NCI-H1105 (cell line): ENCODE measurements around the gene CCNL2.
"Not testable (repeated sequence)": the region's sequence is repeated elsewhere in the genome, so short reads cannot be mapped to it uniquely, and the experiment has no call there.

Experiments used
- DNase-seq: peaks from one replicate; lab custom pipeline; 2025; lab: John Stamatoyannopoulos, UW

Gene CCNL2

DNA sequence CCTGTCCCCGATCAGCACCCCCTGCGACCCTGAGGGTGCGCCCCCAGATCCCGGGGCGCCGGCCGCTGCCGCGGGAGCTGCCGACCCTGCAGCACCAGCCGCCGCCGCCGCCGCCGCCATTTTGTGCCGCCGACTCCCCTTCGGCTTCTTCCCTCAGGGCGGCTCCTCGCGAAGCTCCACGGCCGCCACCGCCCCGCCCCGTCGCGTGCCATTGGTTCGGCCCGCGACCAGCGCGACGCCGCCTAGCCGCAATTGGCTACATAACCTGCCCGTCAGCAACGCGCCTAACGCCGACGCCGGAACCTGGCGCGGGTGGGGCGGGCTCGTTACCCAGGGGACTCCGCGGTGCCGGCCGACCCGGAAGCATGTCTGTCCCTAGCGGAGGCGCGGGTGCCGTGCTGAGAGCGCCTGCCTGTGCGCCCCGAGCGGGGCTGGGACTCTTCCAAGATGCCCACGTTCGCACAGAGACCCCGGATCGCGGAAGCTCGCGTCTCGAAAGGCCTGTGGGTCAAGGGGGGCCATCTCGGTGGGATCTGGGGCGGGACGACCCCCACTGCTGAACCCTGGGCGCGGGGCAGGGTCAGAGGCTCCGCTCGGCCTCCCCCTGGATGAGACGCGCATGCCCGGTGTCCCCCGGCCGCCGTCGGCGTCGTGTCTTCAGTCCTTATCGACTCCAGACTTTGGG, at the start of gene CCNL2:
Gene CCNL2, minus strand, starts transcription at position 149 of the 685 bp plus-strand sequence. Its CDS starts 29 bp downstream, at position 120.
- peak; percentile 98 for DNase-seq

DNA sequence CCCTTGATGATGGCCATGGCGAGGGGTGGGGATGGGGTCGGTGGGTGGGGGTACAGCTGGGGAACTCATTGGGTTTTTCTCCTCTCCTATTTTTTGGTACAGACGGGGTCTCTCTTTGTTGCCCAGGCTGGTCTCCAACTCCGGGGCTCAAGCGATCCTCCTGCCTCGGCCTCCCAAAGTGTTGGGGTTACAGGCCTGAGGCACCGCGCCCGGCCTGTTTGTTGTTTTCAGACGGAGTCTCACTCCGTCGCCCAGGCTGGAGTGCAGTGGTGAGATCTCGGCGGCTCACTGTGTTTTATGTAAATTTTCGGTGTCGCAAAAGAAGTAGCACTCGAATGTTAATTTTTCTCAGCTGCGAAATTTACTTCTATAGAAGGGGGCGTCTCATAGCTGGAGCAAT, 47.5 kb upstream of the CCNL2 start:
- not testable (repeated sequence) for DNase-seq

DNA sequence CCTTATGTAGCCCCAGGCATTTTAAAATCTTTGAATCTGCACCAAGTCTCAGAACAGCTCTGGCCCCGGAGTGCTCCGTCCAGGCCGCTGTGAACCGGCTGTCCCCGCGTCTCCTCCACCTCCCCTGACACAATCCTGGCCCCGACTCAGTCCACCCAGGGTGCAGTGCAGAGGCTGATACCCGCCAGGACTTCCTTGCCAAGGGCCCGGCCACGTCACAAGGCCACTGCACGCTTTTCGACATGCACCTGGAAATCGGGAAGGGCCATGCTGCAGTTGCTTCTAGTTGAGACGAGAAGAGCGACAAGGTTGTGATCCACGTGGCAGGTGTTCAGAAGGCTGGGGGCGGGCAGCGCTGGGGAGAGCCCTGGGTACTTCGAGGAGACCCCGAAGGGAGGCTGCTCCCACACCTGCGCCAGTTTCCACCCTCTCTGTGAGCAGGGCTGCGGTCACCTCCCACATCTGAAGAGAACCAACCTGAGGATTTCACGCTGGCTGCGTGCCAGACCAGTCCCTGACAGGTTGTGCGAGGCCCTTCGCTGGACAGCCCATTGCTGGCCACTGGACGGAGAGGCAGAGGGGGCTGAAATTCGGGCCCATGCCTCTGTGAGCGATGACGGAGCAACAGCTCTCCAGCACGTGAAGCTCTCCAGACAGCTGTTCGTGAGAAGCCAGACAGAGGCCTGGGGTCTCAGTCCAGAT, 43.1 kb upstream of the CCNL2 start:
- no peak for DNase-seq

DNA sequence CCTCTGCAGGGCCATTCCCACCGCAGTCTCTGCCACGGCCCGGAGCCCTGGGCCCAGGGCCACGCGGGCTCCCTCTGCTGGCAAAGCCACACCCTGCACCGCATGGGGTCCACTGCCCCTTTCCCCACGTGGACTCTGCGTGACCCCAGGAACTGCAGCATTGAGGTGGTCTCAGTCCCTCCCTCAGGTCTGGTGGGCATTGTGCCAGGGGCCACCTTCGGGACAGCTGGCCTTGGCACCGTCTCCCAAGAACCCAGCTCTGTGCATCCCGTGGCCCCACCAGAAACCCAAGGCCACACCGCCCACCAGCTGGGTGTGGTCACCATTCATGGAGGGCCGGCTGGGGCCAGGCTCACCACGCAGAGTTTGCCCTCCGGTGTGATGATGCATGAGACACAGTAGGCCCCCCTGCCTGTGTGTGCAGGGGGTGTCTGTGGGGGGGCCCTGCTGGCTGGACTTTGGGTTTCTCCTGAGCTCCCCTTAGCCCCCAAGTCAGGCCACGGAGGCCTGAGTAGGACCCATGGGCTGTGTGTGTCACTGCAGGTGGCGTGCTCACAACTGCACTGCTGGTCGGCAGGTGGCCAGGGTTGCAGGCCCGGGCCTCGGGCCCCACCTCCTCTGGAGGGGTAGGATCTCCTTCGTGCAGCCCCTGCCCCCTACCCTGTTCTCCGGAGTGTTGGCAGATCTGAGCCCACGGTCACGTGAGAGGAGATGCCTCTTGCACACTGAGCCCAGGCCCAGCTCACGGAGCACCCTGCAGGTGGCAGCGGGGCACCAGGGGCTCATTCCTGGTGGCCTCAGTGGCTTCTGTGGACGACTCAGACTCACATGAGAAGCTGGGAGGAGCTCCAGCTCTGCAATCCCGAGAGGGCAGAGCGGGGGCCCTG, 42.1 kb upstream of the CCNL2 start:
- DNase-seq, result no peak

DNA sequence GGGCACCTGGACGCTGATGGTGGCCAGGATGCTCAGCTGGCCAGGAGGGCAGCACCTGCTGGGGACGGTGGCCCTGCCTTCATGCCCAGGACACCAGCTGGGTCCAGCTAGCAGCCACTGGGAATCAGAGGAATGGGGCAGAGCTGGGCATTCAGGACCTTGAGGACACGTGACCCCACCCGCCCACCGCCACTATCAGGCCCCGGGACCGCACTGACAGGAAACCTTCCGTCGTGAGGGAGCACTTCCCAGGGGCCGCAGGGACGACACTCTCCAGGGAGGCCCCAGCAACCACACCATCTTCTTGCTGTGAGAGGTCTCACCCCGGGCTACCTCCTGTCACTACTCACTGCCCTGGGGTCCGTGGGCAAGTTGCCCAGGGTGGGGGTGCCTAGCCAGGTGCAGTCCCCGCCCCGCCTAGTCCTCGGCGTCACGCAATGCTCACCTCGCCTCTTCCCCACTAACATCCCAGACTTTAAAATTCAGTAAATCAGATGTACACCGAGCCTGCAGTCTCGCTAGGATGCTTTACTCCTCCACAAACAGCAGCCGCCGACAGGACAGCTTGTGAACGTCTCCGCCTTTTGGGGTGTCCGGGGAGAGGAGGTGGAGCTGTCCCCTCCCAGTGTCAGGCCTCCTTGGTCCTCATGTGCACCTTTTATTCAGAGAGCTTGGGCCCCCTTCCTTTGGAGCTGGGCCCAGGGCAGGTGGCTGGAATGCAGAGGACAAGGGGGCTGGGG, 41.3 kb upstream of the CCNL2 start:
- no peak for DNase-seq

GRCh38 chr1:1439546-1440261, 40.6 kb upstream of the CCNL2 start:
- no peak for DNase-seq

- no peak for DNase-seq
Observed at GRCh38 chr1:1438531-1439381, 39.6 kb upstream of the CCNL2 start.

DNA sequence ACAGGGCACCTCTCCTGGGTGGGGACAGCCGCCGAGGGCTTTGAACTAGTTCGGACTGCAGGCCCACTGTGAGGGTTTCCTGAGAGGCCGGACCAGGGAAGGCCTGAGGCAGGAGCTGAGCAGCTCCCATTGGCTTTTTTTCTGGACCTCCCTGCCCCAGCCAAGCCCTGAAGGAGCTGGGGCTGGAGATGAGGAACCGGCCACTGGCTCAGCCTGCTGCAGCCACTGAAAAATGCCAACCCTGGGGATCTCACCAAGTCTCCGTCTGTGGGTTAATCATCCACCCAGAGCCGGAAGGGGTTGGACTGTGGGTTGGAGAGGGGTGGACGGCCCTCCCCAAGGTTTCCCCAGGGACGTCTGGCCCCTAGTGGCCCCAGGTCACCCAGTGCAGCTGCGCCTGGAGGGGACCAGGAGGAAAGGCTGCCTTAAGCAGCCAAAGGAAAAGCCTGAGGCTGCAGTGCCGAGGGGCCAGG, 38.8 kb upstream of the CCNL2 start:
- no peak for DNase-seq

DNA sequence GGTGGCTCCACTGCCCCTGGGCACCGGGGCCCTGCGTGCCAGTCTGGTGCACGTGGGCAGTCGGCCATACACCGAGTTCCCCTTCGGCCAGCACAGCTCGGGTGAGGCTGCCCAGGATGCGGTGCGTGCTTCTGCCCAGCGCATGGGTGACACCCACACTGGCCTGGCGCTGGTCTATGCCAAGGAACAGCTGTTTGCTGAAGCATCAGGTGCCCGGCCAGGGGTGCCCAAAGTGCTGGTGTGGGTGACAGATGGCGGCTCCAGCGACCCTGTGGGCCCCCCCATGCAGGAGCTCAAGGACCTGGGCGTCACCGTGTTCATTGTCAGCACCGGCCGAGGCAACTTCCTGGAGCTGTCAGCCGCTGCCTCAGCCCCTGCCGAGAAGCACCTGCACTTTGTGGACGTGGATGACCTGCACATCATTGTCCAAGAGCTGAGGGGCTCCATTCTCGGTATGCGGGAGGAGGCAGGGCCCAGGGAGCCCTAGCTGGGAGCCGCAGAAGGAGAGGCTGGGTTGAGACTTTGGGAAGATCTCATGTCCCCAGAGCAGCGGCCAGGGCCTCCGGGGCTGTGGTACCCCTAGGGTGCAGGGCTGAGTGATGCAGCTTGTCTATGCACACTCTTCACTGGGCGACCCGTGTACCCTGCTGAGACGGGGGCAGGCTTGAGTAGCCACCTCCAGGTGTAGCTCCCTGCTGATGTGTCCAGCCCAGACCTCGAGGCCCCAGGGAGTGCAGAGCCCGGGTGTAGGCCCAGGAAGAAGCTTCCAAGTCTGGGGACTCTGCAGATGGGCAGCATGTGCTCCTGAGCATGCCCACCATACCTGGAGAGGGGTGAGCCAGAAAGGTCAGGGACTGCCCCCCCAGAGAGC, 38.1 kb upstream of the CCNL2 start:
- no peak for DNase-seq

DNA sequence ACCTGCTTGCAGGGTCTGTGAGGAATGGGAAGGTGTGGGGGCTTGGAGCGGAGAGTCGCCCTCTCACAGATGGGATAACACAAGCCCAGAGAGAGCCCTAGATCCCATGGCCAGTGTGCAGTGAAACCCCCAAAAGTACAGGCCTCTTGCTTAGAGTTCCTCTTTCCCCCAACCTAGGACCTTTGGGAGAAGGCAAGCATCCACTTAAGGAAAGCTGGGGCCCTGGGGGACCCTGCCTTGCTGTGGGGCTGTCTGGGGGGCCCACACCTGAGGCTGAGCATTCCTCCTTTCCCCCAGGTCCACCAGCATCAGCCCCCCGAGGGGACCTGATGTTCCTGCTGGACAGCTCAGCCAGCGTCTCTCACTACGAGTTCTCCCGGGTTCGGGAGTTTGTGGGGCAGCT, 37.5 kb upstream of the CCNL2 start:
- no peak for DNase-seq

DNA sequence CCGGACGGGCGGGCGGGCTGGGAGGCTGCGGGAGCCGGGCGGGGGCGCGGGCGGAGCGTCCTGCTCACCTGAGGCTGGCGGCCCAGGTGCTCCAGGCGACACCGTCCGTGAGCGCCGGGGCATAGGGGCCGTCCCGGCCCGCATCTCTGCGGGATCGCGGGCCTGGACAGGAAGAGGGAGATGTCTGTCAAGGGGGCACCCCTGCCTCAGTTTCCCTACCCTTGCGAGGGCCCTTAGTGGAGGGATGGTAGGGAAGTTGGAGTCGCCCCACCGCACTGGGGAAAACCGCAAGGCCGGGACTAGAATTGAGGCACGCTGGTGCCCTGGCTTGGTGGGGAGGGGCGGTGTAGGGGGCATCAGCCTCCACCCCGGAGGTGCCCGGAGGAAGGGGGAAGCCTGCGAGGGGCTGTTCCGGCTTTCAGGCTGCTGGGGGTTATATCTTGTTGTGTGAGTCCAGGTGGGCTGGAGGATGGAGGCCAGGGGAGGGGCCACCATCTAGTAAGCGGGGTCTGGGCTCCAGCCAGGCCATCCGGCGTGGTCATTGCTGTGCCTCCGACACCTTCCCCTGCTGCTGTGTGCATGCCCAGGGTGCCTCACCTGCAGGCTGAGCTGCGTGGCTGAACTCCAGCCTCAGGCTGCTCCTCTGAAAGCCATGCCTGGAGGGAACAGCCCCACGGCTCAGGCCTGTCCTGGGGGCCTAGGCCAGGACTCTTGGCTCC, 36.9 kb upstream of the CCNL2 start:
- no peak for DNase-seq

- peak; percentile 72 for DNase-seq
Observed at GRCh38 chr1:1435106-1435903, 36.2 kb upstream of the CCNL2 start, which contains the start of gene VWA1. Gene VWA1, plus strand, starts transcription at chr1:1435690. Its CDS starts 59 bp downstream, at chr1:1435749.

DNA sequence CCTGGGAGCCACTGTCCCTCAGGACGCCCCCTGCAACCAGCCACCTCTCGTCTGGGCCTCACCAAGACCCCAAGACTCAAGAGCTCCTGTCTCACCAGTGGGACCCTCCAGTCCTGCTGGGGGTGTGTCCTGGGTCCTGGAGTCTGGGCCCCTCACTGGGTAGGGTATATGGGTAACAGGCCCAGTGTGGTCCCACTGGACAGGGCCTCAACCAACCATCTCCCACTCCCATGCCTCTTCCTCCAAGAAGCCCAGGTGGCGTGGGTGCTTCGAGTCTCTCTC, 35.6 kb upstream of the CCNL2 start:
- no peak for DNase-seq

GRCh38 chr1:1434131-1434823, 35.1 kb upstream of the CCNL2 start:
- DNase-seq, result no peak

DNA sequence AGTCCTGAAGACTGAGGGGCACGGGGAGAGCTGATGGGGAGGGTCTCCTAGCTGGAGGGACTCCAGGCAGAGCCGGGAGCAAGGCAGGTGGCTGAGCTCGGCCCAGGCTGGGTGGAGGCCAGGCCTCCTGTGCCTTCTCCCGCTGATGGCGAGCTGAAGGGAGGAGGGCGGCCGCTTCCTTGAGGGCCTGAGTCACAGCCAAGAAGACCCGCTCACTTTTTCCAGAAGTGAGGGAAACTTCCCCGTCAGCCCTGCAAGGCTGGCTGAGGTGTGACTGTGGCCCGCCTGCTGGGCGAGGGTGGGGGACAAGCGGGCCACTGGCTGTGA, 34.6 kb upstream of the CCNL2 start:
- no peak for DNase-seq

DNA sequence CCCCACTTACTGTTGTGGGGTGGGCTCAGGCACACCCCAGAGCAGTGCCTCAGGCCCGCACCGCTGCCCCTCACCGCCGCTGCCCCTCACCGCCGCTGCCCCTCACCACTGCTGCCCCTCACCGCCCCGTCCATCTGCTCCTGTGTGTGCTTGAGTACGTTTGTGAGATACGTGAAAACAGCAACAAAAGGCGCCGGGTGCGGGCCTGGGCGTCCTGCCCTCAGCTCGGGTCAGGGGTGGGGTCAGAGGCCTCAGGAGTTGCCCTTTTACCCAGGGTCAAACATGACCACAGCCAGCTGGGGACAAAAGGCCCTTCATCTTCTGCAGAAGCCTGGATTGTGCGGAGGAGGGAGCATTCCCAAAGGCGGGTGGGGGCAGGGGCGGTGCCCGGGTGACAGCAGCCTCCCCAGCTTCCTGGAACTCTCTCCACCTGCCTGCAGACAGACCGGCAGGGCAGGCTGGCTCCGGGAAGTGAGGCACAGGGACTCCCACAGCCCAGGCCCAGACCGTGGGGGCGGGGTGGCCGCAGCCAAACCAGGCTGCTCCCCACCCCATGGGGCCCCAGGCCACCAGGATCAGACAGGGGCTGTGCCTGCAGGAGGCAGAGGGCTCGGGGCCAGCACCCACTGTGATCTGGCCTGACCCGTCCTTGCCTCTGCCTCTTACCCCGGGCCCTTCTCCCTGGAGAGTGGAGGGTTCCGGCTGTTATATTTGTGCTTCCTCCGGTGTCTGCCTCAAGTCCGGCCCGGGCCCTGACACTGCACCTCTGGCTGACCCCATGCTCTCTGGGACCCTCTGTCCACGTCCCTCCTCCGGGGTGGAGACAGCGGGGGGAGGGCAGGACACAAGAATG, 34.0 kb upstream of the CCNL2 start:
- no peak for DNase-seq
